NCI-H82 treated with DMSO at 0.1 percent for 48 hours (cell line): Measurements from ENCODE around the gene SLC9A9.
"Not testable (repeated sequence)": the region's sequence is repeated elsewhere in the genome, so short reads cannot be mapped to it uniquely, and the experiment has no call there.

Source experiments
- DNase-seq: peaks from one replicate; lab custom pipeline; 2025; ENCODE audit not compliant: unreplicated experiment; lab: John Stamatoyannopoulos, UW

Gene SLC9A9

DNA sequence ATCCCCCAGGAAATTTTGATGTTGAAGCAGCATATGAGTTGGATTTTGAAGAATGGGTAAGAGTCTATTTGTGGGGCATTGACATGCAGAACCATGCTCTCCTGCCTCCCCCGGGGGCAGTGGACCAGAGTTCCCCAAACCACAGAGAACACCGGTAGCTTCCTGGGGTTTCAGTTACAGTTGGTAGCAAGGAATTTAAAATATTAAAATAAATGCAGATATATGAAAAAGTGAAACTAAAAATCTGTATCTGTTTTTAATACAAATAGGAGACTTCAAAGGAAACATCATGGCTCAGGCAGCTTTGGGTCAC is 37.4 kb downstream of the SLC9A9 start:
- no peak for DNase-seq

GRCh38 chr3:143810166-143810952 is 37.9 kb downstream of the SLC9A9 start:
- DNase-seq: no peak

- no peak for DNase-seq
Observed at GRCh38 chr3:143809121-143809621, 39.1 kb downstream of the SLC9A9 start.

DNA sequence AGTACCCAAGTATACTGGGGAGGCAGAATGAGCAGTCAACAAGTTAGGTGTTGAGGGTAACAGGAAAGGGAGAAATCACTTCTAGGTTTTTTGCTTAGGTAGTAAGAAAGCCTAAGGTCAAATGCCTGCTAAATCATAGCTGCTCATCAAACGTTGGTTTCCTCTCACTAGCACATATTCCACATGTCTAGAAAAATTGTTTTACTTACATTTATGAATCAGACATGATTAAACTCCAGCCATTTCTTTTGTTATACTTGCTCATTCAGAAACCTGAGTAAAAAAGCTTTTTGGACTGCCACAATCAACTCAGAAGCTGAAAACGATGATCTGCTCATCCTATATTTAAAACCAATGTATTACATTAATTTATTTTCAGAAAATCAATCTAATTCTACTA is 40.2 kb downstream of the SLC9A9 start:
- DNase-seq: no peak

DNA sequence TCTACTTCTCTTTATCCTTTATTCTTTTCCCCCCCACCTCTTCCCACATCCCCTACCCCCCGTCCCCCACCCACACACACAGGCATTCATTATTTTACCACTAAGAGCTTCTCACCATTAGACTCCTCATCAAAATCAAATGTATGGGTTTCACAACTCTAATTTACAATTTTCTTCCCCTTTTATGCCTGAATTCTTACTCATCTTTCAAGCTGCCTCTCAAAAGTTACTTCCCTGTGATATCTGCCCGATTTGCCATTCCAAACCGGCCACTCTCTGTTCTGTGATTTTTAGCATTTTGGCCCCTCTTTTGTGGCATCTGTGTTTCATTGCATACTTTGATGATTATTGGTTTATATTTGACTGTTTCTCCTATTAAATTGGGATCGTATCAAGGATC is 42.2 kb downstream of the SLC9A9 start:
- DNase-seq: no peak

DNA sequence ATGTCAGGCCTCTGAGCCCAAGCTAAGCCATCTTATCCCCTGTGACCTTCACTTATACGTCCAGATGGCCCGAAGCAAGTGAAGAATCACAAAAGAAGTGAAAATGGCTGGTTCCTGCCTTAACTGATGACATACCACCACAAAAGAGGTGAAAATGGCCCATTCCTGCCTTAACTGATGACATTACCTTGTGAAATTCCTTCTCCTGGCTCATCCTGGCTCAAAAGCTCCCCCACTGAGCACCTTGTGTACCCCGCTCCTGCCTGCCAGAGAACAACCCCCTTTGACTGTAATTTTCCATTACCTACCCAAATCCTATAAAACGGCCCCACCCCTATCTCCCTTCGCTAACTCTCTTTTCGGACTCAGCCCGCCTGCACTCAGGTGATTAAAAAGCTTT is 42.8 kb downstream of the SLC9A9 start:
- not testable (repeated sequence) for DNase-seq

GRCh38 chr3:143801046-143801445 is 47.2 kb downstream of the SLC9A9 start:
- not testable (repeated sequence) for DNase-seq

DNA sequence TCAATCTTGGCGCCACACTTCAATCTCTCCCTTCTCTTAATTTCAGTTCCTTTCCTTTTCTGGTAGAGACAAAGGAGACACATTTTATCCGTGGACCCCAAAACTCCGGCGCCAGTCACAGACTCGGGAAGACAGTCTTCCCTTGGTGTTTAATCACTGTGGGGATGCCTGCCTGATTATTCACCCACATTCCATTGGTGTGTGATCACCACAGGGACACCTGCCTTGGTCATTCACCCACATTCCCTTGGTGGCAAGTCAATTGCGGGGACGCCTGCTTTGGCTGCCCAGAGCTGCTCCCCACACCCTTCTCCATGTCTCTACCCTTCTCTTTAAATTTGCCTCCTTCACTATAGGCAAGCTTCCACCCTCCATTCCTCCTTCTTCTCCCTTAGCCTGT is 50.1 kb downstream of the SLC9A9 start:
- DNase-seq: not testable (repeated sequence)

DNA sequence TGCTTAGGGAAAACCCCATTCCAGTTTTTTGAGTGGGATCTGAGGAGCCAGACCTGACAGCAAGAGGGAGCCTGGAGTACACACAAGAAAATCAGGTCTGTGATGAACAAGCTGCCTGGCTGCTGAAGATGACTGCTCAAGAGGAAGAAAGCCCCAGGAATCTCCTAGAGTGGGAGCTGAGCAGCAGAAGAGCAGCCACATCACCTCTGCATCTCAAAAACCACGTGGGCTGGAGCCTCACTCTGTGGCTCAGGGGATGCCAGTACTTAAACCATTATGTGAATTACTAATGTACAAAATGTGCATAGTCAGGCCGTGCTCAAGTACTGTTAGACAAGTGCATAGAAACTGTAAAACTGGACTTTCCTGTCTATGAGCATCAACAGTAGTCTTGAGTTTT is 52.4 kb downstream of the SLC9A9 start:
- no peak for DNase-seq

DNA sequence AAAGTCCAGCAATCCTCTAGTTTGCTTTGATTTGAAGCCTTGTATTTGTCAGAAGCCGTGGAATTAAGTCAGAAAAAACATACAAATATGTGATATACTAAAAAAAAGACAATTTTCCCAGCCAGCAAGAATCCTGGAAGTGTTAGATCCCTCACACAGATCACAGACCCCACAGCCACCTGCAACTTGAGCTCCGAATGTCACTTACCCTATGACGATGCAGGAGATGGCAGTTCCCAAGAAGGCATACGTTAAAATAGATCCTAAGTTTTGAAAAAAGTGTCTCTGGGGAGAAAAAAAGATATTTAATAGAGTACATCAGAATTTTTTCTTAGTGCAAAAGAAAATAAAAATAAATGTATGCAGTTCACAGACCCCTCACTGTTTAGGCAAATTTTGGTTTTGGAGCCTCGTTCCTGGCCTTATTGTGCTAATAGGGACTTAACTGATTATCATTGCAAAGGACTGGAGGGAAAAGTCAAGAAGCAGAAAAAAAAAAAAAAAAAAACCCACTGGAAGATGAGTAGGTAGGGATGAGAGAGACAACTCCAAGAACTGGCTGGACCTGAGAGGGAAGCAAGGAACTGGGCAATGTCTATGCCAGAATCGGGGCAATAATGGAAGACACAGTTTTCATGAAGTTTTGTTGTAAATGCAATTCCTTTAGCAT is 53.3 kb downstream of the SLC9A9 start:
- no peak for DNase-seq

DNA sequence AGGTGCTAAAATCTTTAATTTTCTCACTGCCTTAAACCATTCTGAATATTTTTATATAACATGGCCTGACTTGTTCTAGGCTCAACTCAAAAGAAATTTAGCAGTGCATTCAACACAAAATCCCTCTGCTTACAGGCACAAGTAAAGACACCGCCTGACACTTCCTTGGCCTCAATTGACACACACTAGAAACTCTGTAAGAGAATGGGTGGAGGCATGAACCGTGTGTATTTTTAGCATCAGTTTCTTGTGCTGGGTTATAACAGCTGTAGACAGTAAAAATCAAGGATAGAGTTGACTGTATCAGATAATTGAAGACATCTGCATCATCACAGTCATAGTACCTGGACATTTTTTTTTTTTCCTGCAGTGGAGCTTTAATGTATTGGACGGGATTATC is 54.3 kb downstream of the SLC9A9 start:
- DNase-seq: no peak

DNA sequence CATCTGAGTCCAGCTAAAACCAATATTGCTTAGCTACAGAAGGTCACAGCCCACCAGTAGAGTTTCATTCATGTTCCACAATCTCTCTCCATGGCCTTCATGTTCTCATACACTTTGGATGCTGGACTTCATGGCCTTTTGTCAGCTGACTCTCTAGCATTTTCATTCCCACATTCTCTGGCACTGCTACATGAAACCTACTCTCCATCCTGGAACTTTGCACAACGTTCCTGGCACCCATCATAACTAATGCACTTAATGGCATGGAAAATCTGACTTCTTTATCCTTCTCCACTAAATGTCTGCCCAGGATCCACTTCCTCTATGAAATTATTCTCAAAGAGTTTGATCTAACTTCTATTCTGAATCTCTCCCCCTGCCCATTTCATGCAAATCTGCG is 56.9 kb downstream of the SLC9A9 start:
- DNase-seq: no peak

DNA sequence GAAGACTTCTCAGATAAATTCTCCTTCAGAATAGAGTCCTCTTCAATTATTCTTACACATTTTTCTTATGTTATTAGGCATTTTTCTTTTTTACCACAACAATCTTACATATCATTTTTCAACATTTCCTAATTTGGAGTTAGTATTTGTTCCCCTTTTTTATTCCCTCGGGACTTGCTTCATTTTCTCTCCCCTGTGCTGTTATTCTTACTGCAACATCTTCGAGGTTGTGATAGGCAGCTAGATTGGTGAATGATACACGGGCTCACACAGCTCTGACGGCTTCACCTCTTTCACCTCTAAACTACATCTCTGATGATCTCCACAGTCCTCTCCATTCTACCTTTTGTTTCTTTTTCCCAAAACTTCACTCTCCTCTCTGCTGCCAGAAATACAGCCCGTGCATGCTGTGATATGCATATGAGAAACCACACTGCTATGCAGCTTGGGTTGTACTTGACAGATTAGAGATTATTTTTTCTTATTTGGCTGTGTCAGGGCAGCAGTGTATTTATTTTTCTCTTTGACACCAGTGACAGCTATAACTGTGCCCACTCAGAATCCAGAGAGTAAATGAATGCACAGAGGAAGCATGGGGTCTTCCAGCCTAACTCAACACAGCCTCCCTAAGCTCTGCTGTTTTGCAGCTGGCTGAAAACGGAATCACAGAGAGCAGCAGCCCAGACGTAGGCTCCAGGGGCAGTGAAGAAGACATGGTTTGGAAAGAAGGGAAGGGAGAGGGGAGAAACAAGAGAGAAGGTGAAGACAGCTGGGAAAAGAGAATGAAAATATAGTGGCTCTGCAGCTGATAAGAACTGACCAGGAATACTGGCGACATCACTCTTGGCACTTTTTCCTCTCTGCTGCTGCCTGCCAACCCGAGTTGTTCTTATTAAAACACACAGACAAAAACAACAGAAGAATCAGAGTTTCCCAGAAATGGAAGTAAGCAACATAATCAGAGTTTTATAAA is 61.8 kb downstream of the SLC9A9 start:
- no peak for DNase-seq

- no peak for DNase-seq
Observed at GRCh38 chr3:143784446-143784845, 63.8 kb downstream of the SLC9A9 start.

- no peak for DNase-seq
Observed at GRCh38 chr3:143783851-143784370, 64.4 kb downstream of the SLC9A9 start.

GRCh38 chr3:143775459-143775858 is 72.8 kb downstream of the SLC9A9 start:
- DNase-seq: no peak

DNA sequence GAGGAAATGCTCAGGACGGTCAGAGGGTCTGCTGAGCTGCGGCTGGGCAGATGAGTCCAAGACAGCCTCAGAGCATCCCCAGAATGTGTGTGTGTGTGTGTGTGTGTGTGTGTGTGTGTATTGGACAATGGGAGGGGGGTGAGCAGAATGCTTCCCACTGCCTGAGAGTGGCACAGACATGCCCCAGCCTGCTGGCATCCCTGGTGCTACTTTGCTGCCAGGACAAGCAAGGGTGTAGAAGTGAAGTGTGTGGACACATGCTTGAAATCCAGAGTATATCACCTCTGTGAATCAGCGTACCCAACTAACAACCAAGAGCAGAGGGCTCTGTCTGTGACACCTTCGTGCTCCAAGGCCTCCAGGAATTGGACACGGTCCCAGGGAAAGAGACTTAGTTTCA is 76.3 kb downstream of the SLC9A9 start:
- DNase-seq: no peak

DNA sequence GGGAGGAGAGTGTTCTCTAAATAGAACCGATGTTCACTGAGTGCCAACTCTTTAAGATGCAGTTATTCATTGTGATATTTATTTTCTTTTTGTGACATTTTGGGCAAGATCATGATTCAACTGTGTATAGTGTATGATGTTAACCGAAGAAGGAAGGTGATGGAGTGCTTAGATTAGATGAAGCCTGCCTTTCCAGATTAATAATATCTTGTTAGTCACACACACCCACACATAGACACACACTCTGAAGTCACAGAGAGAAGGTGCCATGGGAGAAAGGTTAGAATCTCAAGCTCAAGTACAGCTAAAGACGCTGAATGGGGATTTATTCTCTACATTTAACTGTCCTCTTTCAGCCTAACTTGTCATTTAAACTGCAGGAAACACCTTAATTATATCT is 77.0 kb downstream of the SLC9A9 start:
- no peak for DNase-seq

DNA sequence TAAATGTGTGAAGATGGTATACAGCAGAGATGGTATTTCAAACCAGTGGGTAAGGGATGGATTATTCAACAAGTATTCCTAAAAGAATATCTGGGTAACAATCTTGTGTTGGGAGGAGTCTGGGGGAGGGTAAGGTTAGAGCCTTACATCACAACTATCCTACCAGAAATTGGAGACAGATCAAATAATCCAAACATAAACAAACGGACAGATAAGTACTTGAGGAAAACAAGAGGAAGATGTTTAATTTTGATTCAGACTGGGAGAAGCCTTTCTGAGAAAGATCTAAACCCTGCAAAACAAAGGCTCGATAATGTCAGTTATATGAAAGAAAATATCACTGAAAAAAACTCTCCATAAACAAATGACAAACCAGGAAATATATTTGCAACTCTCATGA is 77.9 kb downstream of the SLC9A9 start:
- no peak for DNase-seq

GRCh38 chr3:143769616-143770015 is 78.7 kb downstream of the SLC9A9 start:
- no peak for DNase-seq

GRCh38 chr3:143764840-143765239 is 83.4 kb downstream of the SLC9A9 start:
- DNase-seq: no peak
